ENCODE results near the gene TMTC3. TPM values are rescaled to one million over a fixed set of nuclear protein-coding genes. Genes with fewer than 3 reads are reported as not detected.

TMTC3 gene
- total and polyA plus RNA-seq, 2 of the 8 experiments (the other 6 are each of a cell fraction or from before 2014, with no cell fraction given) = 7.0 to 45.1 TPM

DNA sequence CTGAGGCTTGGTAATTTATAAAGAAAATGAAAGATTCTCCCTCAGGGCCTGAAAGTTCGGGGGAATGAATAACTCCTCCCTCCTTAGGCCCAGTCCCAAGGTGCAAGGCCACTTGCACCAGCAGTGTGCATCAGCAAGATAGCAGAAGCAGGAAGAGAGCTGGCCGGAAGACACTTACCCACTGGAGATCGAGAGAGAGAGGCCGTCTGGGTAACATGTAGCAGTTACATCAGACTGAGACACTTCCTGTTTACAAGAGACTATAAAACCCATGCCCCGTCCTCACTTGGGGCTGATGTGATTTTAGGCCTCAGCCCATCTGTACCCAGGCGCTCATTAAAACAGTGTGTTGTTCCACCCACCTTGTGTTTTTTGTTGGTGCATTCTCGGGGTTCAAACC, 85.2 kb downstream of the TMTC3 start (continued):
- TF ChIP-seq ZNF274 (IDR thresholded peaks at IDR 0.05; ENCODE audit: borderline replicate concordance, extremely low read depth, low read length) = no peak
- no peak for TF ChIP-seq BCL11A (IDR thresholded peaks at IDR 0.05; ENCODE audit: low read depth in 2 of 2, low read length in 2 of 2)
- TF ChIP-seq SIX5 (IDR thresholded peaks at IDR 0.05; ENCODE audit: low read depth, low read length) = no peak
- no peak for TF ChIP-seq HDAC2 (IDR thresholded peaks at IDR 0.05; ENCODE audit: borderline replicate concordance in 1 of 2, low read depth in 2 of 2, low read length in 2 of 2)
- no peak for TF ChIP-seq TAF1 (IDR thresholded peaks at IDR 0.05; ENCODE audit: low read depth, low read length)
- no peak for TF ChIP-seq PHF8 (conservative IDR thresholded peaks at IDR 0.05; ENCODE audit: low read depth, low read length)
- no peak for TF ChIP-seq NRF1 (IDR thresholded peaks at IDR 0.05; ENCODE audit: low read depth, low read length)

Data from H1 (cell line).